K562 (cell line): ENCODE data around the gene NFIC. TPM values are rescaled to one million over a fixed set of nuclear protein-coding genes. Genes with fewer than 3 reads are reported as not detected.

ENCODE experiments used
- BRF1 ChIP-seq: IDR thresholded peaks from 3 replicates; pipeline ENCODE4 v1.6.1; 2011; ENCODE audit warnings: borderline replicate concordance, mild to moderate bottlenecking; ENCODE audit not compliant: insufficient read length; ENCODE audit errors: extremely low read depth
- CBX3 ChIP-seq, 2 experiments: IDR thresholded peaks; 1 replicate in 1 of 2; 2 replicates in 1 of 2; pipeline ENCODE4 v1.6.1; 2012; ENCODE audit warnings: inconsistent platforms in 2 of 2, low read length in 2 of 2, borderline replicate concordance in 1 of 2, control low read depth in 1 of 2
- CBX8 ChIP-seq: fragments of 200-600 bp; sonication (generic); IDR thresholded peaks from 2 replicates; pipeline ENCODE4 v1.6.1; 2012; ENCODE audit warnings: borderline replicate concordance, mixed run types, low read depth, mild to moderate bottlenecking, moderate library complexity, mixed read lengths, low read length, control low read depth, inconsistent platforms; ENCODE audit not compliant: poor library complexity, severe bottlenecking; ENCODE audit errors: extremely low read depth
- GABPB2 ChIP-seq: fragments of 250-450 bp; sonication (Bioruptor Pico); conservative IDR thresholded peaks from 2 replicates; pipeline ENCODE4 v1.5.1; 2021; ENCODE audit warnings: mild to moderate bottlenecking
- GATA2 ChIP-seq: sonication (generic); formaldehyde crosslinking; IDR thresholded peaks from 2 replicates; pipeline ENCODE4 v1.4.0; 2020; ENCODE audit warnings: mild to moderate bottlenecking, missing genetic modification reagents
- NR1H2 ChIP-seq: sonication (generic); formaldehyde crosslinking; IDR thresholded peaks from 2 replicates; pipeline ENCODE4 v1.4.0; 2020; ENCODE audit warnings: mild to moderate bottlenecking, missing genetic modification reagents
- PHF8 ChIP-seq: fragments of 200-600 bp; sonication (generic); IDR thresholded peaks from 2 replicates; pipeline ENCODE4 v1.6.1; 2012; ENCODE audit warnings: mixed run types, mild to moderate bottlenecking, inconsistent platforms, low read length, moderate library complexity, borderline replicate concordance
- POLR3G ChIP-seq: IDR thresholded peaks from 2 replicates; pipeline ENCODE4 v1.6.1; 2011; ENCODE audit not compliant: insufficient read length, insufficient replicate concordance; ENCODE audit errors: extremely low read depth
- PTRF ChIP-seq: fragments of 450-650 bp; IDR thresholded peaks from 2 replicates; pipeline ENCODE4 v1.6.1; 2016; ENCODE audit warnings: mild to moderate bottlenecking, missing genetic modification characterization, missing compliant biosample characterization
- SNAPC5 ChIP-seq: fragments of 250-450 bp; sonication (Bioruptor Pico); IDR thresholded peaks from 2 replicates; pipeline ENCODE4 v1.8.0; 2021; ENCODE audit warnings: moderate library complexity, mild to moderate bottlenecking, inconsistent platforms
- TAL1 ChIP-seq: fragments of 450-650 bp; IDR thresholded peaks from 2 replicates; pipeline ENCODE4 v1.6.1; 2016; ENCODE audit warnings: mild to moderate bottlenecking
- ZBTB12 ChIP-seq: fragments of 250-450 bp; sonication (Bioruptor Pico); IDR thresholded peaks from 2 replicates; pipeline ENCODE4 v1.4.0; 2020
- ZNF280A ChIP-seq: fragments of 450-650 bp; IDR thresholded peaks from 2 replicates; pipeline ENCODE4 v1.6.1; 2018; ENCODE audit warnings: mild to moderate bottlenecking, low read depth; ENCODE audit not compliant: partially characterized antibody
- ZNF639 ChIP-seq, 2 experiments: fragments of 200-800 bp in 1 of 2; sonication (Bioruptor generic) in 1 of 2; sonication (generic) in 1 of 2; formaldehyde crosslinking in 1 of 2; IDR thresholded peaks in 1 of 2; conservative IDR thresholded peaks in 1 of 2; 2 replicates each; pipeline versions ENCODE4 v1.5.0 to v1.6.1; 2016 to 2020; ENCODE audit warnings: missing compliant biosample characterization in 1 of 2, missing genetic modification characterization in 1 of 2, missing genetic modification reagents in 1 of 2
- ZNF668 ChIP-seq: fragments of 250-450 bp; sonication (Bioruptor Pico); IDR thresholded peaks from 2 replicates; pipeline ENCODE4 v1.8.0; 2022; ENCODE audit warnings: mild to moderate bottlenecking, inconsistent platforms
- ZSCAN29 ChIP-seq: fragments of 450-650 bp; IDR thresholded peaks from 2 replicates; pipeline ENCODE4 v1.6.1; 2017
- polyA plus RNA-seq, 8 experiments: library from polyadenylated mRNA; depleted of rRNA in 4 of 8; stranded (reverse) in 5 of 8; unstranded in 3 of 8; fragments of >200 nt; fragmentation: Nextera tagmentation in 2 of 8; fragmentation: Illumina TruSeq in 1 of 8; extraction: Ambion mirVana in 2 of 8; extraction: Trizol in 1 of 8; gene quantifications; 2 replicates each; pipeline versions ENCODE4 v1.2.1 to v1.2.3, GENCODE V29; 2011 to 2014; ENCODE audit warnings: inconsistent platforms in 1 of 8, missing spikeins in 1 of 8
- total RNA-seq, 7 experiments: library from RNA; depleted of rRNA in 6 of 7; stranded (reverse); fragments of >200 nt in 6 of 7; fragmentation: Illumina TruSeq in 2 of 7; extraction: Trizol in 2 of 7; gene quantifications; 2 replicates each; pipeline versions ENCODE4 v1.2.1 to v1.2.3, GENCODE V29; 2011 to 2021; ENCODE audit warnings: low replicate concordance in 1 of 7

Gene NFIC
- total and polyA plus RNA-seq, 9 of the 15 experiments (the other 6 are each of a cell fraction or from before 2014, with no cell fraction given): 0.71 to 62.1 (median 6.9) TPM

GRCh38 chr19:3467437-3468198 lies 101.2 kb downstream of the NFIC start (continued):
- no peak for TF ChIP-seq CBX8
- TF ChIP-seq GABPB2 (CRISPR knock-in tag): no peak
- TF ChIP-seq GATA2 (CRISPR knock-in tag): no peak
- no peak for TF ChIP-seq NR1H2
- peak in 1 of 2 experiments; percentile 97; a peak in 2 of 3 replicates for TF ChIP-seq CBX3 (IDR thresholded peaks at IDR 0.05; ENCODE audit: borderline replicate concordance in 1 of 2, low read length in 2 of 2)
- no peak for TF ChIP-seq ZSCAN29
- no peak for TF ChIP-seq ZNF639 (CRISPR knock-in tag; conservative IDR thresholded peaks at IDR 0.05 in 1 of 2, IDR thresholded peaks at IDR 0.05 in 1 of 2)
- TF ChIP-seq BRF1: no peak
- no peak for TF ChIP-seq PHF8
- TF ChIP-seq ZBTB12 (CRISPR knock-in tag): no peak
- TF ChIP-seq TAL1: no peak
- no peak for TF ChIP-seq PTRF (tag)
- no peak for TF ChIP-seq POLR3G
- no peak for TF ChIP-seq ZNF668
- peak; percentile 74 for TF ChIP-seq ZNF280A
- TF ChIP-seq SNAPC5 (CRISPR knock-in tag): no peak
